HT-29 (cell line): ENCODE data around the gene TBC1D4. TPM values are rescaled to one million over a fixed set of nuclear protein-coding genes. Genes with fewer than 3 reads are reported as not detected.
"Not testable (repeated sequence)": the region's sequence is repeated elsewhere in the genome, so short reads cannot be mapped to it uniquely, and the experiment has no call there.

ENCODE experiments used
- DNase-seq: peaks from one replicate; pipeline ENCODE4 v3.0.0-alpha.2; 2015; ENCODE audit warnings: low spot score
- total RNA-seq: library from RNA; depleted of rRNA; stranded (reverse); fragments of >200 nt; shearing (Covaris generic); gene quantifications from 2 replicates; pipeline ENCODE4 v1.2.3, GENCODE V29; 2014

Gene TBC1D4
- total RNA-seq, 1 experiment from 2014 or later: 29.0 TPM

DNA sequence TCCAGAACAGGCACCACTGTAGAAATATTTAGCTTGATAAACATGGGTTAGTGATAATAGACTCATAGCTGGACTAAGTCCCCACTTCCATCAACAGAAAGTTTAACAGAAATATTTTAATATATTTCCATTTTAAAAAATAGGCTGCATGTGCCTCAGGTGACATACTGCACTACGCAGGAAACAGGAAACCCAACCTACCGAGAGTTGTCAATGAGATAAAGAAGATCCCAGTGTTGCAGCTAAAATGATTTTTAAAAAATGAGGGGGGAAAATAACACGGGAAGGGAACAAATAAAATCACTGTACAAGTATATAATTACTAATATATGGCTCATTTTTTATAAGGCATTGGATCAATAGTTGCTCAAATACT, 154.8 kb downstream of the TBC1D4 start:
- no peak for DNase-seq

DNA sequence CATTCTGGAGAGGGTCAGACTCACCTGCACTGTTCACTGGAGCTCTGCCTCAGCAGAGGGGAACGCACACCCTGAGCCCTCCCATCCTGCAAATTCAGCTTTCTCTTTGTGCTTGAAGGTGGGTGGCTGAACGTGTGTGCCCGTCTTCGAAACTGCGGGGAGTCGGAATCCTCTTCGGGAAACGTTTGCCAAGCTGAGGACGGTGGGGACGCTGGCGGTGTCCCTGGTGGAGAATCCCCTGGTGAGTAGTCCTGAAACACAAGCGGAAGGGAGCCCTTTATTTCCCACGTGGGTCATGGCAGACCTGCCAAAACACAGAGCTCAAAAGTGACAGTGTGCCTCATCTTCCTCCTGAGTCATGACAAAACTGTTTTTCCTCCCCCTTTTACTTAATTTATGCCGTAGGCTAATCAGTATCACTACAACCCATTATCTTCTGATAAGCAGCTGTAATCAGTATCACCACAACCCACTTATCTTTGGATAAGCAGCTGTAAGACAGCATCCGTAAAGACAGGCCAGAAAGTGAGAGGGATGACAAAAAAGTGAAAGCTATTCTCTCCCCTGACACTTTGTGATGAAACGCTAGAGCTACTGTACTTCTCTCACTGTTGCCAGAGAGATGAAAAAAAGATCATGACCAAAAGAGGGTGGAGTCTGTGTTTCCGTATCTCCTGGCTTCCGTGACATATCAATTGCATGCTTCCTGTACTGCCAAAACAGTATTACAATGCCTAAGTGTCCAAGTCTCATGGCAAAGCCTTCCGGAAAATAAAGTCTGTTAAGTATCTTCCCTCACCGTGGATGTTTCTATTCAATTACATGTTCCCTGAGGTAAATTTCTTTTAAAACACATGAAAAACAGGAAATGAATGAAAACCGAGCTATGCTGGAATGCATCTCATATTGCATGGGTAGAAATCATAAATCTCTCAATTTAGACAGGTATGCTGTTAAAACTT, 155.5 kb downstream of the TBC1D4 start:
- DNase-seq: no peak

DNA sequence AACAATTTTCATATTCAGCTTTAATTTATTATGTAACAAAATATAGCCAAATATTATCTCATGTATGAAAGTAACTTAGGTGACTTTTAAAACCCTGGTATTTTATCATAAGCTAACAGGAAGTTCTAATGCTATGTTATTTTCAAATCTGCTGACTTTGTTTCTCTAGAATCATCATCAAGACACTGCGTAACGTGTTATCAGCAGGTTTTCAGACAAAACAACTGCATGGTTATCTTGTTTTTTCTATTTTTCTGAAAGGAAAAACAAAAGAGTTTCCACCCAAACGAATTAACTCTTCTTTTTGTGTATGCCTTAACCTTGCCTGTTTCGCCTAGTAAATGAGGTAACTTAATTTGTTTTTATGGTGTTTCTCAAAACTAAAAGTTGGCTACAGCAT, 156.3 kb downstream of the TBC1D4 start:
- no peak for DNase-seq

DNA sequence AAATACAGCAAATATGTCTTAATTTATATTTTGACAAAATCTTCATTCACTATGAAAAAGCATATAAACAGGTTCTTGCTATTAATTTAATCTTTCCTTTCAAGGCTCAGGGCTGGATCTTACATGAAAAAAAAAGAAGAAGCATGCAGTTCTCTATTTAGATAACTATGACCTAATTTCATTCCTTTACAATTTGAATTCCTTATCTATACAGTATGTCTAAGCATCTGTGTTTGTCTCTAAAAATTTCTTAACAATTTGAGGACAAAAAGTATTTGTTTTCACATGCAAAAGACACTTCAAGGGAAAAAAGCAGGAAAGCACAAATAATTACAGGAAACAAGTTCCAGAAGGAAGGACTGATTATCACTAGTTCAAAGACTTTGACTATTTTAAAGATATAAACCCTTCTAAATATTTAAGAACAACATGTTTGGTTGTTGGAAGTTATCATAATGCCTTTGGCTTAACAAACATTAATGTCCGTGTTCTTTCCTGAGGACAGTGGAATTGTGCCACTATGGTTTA, 157.5 kb downstream of the TBC1D4 start:
- DNase-seq: no peak

GRCh38 chr13:75321084-75321483, 160.9 kb downstream of the TBC1D4 start:
- DNase-seq: no peak

GRCh38 chr13:75319254-75319653, 162.7 kb downstream of the TBC1D4 start:
- DNase-seq: peak; percentile 8

DNA sequence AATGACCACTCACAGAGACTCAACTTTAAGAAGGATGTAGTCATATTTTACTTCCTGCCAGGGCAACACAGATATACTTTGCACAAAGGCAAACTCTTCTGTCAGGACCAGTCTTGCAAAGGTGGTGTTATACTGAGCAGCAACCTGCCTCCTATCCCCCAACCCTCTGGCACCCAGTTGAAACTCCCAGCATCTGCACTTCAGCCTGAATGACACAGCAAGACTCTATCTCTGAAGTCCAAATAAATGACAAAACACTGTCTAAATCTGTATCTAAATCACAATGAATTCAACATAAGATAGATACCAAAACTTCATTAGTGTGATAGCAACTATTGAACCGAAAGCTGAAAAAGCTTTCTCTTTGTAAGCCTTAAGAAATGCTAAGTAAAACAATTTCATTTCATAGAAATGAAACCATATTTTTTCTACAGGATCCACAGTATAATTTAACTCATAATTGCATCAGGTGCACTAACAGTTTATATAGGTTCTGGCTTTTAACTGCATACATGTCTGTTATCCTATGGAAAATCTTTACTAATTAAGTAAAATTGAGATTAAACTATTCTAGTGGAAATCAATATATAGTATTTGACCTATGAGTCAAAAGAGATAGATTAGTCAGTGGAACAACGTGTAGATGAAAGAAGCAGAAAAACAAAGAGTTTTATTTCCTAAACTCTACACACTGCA, 163.7 kb downstream of the TBC1D4 start:
- no peak for DNase-seq

DNA sequence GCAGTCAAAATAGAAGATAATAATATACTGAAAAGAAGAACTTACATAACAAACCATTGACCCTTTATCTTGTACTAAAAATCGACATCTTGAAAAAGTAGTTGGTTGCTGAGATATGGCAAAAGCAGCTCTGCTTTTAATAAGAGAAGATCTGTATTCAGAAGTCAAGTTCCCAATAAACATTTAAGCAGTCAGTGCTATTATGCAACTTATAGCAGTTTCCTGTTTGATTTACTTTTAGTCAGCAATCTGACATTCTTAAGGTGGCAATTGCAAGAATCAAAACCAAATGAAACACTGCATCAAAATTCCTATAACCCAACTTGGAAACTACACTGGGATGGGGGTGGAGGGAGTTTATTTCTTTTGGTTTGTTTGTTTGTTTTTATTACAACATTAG, 165.5 kb downstream of the TBC1D4 start:
- no peak for DNase-seq

DNA sequence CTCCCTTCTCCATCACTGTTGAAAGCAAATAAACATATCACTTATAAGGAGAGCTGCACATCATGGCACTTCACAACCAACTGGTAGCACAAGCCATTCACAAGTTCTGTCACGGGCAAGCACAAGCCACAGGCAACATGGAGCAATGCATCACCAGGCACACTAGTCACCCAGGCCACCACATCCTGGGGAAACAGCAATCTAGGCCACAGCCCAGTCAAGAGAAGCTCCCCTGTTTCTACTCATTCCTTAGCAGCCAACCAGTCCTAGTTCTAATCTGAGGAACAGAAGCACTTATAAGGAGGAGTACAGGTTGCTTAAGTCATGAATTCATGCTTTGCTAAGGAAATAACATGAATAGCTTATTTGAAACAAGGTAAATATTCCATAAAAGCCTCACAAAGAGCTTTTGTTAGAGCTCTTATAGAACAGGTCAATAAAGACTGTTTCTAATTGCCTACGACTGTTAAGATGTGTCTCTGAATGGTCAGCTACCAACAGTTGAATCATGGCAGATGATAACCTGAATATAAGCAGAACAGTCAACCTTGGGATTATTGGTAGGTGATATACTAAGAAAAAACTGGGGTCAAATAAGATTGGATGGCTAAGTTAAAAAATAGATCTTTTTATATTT, 169.0 kb downstream of the TBC1D4 start:
- no peak for DNase-seq

GRCh38 chr13:75309981-75310580, 171.9 kb downstream of the TBC1D4 start:
- DNase-seq: no peak

DNA sequence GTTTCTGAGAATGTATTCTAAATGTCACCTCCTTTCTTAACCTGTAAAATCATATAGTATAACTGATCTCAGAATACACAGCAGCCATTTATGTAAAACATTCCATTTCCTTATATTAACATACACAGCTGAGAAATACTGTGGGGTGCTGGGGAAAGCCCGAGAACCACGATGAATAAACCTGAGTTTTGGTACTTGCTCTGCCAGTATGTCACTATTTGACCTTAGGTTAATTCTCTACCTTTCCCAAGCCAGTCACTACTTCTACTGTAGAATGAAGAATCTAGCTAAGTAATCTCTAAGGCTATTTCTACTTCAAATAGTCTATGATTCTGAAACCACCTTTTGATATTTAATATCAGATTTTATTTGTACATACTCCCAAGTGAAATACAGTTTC, 173.7 kb downstream of the TBC1D4 start:
- DNase-seq: no peak

- DNase-seq: no peak
Observed at GRCh38 chr13:75307370-75307949, 174.5 kb downstream of the TBC1D4 start.

- DNase-seq: not testable (repeated sequence)
Observed at GRCh38 chr13:75306967-75307366, 175.0 kb downstream of the TBC1D4 start.

DNA sequence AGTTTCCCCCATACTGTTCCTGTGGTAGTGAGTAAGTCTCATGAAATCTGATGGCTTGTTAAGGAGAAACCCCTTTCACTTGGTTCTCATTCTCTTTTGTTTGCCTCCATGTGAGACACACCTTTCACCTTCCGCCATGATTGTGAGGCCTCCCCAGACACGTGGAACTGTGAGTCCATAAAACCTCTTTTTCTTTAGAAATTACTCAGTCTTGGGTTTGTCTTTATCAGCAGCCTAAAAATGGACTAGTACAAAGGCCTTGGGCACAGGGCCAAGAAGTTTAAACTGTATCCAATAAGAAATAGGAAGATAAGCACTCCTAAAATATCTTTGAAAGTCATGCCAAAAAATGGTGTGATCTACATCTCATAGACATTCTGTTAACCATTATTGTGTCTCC, 176.9 kb downstream of the TBC1D4 start:
- no peak for DNase-seq

DNA sequence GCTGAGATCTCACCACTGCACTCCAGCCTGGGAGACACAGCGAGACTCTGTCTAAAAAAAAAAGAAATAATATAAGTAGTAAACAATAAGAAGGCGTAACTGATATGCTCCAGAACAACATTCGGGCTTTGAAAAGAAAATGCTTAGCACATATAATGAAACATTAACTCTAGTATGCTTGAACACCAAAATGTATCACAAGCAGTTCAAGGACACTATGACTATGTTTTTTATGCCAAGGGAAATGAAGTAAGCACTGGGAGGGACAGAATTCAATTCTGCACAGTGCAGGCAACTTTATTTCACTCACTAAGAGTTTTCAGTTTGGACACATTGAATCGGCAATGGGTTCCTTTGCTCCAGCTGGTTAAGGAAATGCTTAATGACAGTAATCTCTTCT, 178.7 kb downstream of the TBC1D4 start:
- DNase-seq: no peak

DNA sequence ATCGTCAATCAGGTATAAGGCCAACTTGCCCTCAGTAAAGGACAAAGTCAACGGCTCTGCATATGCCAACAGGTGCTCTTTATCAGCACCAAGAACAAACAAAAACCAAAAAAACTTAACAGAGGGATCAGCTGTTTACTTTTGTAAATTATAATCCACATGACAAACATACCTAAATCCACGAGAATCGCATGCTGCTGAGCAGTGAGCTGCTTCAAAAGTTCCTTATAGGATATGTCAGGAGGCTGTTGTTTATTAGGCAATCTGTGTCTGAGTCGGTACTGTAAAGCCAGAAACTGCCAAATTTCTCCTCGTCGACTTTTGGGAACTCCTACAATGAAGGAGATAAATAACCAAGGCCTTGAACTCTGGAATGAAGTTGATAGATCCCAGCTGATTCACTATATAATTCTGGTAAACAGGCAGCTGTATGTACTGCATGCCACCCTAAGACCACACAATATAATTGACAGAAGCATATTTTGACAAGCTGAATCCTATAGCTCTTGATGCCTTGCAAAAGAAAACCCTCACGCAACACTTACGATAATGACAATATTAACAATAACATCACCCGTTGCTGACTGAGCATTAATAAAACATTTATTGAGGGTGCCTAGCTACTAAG, 179.8 kb downstream of the TBC1D4 start:
- no peak for DNase-seq

DNA sequence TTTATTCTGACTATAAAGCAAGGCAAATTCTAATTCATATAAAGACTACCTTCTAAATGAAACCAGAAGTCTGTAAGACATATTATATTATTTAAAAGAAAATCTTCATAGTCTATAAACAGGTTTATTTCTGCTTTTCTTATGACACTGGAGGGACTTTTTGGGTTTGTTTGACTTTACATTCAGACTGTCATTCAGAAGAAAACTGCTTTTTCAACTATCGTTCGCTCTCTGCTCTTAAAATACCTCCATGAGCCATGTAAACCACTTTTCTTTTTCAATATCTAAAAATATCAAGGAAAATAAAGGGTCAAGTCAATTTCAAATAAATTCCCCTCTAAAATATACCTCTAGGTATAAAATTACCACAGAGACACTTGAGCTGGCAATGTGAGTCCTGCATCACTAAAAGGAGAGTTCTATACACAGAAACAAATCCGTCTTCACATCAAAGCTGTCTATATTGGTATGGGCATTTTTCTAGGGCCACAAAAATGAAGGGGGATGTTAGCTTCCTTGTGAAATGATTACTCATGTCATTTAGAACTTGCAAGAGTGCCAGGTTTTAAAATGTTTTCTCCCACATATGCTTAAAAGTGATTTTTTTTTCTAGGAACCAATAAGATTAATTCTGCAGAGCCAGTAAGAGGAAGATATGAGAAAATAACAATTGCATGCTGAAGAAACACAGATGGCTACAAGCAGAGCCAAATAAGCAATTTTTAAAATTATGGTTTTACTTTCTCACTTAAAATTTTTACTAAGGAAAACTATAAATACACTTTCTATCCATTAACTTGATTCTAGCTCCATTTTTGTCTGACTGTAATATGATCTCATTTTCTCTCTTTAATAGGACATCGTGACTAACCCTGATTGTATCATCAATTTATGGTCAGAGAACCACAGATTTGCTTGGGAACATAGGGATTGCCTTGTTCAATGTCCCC, 181.8 kb downstream of the TBC1D4 start:
- no peak for DNase-seq

GRCh38 chr13:75299246-75299645, 182.7 kb downstream of the TBC1D4 start:
- no peak for DNase-seq

DNA sequence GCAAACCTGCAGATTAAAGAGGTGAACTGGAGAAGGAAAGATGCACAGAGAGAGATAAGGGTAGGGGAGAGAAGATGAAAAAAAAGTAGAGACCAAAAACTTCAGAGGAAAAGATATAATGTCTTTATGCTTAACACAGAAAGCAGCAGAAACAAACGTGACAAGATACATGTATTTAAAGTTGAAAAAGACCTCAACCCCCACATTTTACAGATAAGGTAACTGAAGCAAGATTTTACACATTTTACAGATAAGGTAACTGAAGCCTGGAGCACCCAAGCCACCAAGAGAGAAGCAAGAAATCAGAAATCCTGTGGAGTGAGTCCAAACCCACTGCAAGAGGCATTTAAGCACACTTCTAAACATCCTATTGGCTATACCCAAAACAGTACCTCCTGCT, 185.3 kb downstream of the TBC1D4 start:
- no peak for DNase-seq

DNA sequence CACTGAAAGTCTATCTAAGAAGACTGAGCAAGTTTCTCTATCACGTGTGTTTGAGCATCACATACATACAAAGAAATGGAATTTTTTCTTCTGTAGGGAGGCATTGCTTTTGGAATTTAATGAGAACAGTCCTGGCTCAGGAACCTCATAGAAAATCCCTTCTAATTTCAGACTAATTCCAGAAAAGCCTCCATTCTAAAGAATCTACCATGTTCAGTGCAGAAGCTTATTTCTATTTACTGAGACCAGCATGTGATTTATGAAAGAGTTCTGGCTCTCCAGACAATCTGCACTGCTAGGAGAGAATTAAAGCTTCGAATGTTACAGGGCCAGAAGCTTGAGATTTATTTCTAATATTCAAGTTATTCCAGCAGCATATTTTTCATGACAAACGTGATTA, 186.8 kb downstream of the TBC1D4 start:
- DNase-seq: no peak
